ENCODE data around the gene CCDC88C.
A peak's percentile ranks its signal among the peaks of the same experiment; 100 is the strongest.
"Not testable (repeated sequence)": the region's sequence is repeated elsewhere in the genome, so short reads cannot be mapped to it uniquely, and the experiment has no call there.

Gene CCDC88C

DNA sequence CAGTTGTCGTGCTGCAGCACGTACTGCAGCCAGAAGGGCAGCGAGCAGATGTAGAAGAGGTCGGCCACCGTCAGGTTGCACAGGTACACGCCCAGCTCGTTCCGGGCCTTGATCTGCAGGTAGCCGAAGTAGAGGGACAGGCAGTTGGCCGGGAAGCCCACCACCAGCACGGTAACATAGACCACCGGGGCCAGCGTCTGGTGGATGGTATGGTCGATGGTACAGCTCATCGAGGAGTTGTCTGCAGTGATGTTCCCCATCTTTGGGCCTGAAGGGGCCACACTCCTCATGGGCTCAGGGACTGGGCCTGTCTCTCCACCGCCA, 182.9 kb downstream of the CCDC88C start:
- in situ Hi-C loops (cut with HindIII; ENCODE audit: low pct_ligation_motif_present, low pct_unique_long_range_greater_than_20kb, low sequenced_read_pairs): no loop called here
- no peak for DNase-seq

DNA sequence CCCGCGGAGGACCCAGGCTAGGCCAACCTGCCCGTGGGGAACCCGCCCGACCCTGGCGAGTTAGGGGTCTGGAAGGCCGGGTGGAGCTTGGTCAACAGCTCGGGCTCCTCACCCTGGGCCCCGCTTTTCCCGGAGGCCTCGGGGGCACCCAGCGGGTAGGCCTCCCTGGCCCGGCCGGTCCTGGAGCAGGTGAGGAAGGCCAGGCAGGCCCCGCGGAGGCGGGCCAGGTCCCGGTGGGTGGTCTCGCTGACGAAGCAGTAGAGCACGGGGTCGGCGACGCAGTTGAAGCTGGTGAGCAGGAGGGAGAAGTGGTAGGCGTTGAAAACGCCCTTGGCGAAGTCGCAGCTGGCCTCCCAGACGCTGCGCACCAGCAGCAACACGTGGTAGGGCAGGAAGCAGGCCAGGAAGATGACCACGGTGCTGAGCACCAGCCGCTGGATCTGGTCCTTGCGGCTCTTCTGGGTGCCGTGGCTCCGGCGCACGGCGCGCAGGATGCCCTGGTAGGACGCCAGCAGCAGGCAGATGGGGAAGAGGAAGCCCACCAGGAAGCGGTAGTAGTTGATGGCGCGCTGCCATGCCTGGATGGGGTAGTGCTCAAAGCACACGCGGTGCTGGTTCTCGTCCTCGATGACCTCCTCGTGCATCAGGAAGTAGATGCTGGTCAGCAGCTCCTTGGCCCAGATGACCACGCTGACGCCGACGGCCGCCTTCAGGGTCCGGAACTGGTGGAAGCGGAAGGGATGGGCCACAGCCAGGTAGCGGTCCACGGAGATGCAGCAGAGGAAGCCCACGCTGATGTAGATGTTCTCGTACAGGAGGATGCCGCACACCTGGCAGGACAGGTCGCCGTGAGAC, 183.5 kb downstream of the CCDC88C start:
- no peak for DNase-seq
- in situ Hi-C loops (cut with HindIII; ENCODE audit: low pct_ligation_motif_present, low pct_unique_long_range_greater_than_20kb, low sequenced_read_pairs): no loop called here

DNA sequence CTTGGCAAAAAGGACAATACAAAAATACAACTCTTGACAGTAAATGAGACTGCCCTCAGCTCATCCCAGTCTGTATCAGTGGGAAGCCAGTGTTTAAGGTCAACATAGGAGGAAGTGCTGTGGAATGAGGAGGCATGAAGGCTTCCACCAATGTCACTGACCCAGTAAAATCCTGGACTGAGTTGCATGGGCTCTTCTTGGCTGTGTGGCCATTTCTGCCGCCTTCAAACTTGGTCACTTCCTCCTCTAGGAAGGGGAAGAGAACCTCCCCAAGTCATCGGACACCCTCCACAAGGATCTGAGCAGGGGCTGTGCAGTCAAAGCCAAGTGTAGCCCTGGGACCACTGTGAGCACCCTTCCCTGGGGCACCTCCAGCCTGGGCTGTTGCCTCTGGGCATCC, 185.0 kb downstream of the CCDC88C start:
- in situ Hi-C loops (cut with HindIII; ENCODE audit: low pct_ligation_motif_present, low pct_unique_long_range_greater_than_20kb, low sequenced_read_pairs): no loop called here
- DNase-seq: no peak

DNA sequence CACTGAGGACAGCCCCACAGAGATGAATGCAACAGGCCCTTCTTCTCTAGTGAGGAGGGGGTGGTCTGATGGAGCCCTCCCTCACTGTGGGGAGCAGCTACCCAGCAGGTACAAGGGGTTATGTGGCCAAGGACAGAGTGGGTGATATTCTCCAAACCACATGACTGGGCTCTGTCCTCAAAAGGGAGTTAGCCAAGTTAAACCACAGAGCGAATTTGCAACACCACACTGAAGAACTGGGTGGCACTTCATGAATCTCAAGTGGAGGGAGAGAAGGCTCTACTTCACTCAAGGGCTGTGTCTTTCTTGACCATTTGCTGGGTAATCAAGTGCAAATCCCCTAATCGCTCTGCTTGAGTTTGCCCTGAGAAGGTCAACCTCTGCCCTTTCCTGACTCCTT, 185.6 kb downstream of the CCDC88C start:
- no peak for DNase-seq
- in situ Hi-C loops (cut with HindIII; ENCODE audit: low pct_ligation_motif_present, low pct_unique_long_range_greater_than_20kb, low sequenced_read_pairs): no loop called here

DNA sequence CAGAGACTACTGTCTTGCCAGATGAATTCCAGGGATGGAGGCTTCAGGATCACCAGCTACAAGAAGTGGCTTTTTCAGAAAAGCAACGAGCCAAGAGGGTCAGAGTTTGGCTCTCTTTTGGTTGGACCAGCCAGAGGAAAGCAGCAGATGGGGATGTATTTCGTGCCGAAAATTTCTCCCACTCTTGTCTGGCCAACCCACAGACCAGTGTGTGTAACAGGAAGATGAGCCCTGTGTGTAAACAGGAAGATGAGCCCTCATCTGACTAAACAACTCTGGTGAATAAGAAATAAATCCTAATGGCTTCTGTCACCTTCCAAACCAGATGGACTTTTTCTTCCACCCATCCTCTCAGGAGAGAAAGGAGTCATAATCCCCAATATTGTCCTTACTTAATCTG, 186.2 kb downstream of the CCDC88C start:
- in situ Hi-C loops (cut with HindIII; ENCODE audit: low pct_ligation_motif_present, low pct_unique_long_range_greater_than_20kb, low sequenced_read_pairs): no loop called here
- no peak for DNase-seq

DNA sequence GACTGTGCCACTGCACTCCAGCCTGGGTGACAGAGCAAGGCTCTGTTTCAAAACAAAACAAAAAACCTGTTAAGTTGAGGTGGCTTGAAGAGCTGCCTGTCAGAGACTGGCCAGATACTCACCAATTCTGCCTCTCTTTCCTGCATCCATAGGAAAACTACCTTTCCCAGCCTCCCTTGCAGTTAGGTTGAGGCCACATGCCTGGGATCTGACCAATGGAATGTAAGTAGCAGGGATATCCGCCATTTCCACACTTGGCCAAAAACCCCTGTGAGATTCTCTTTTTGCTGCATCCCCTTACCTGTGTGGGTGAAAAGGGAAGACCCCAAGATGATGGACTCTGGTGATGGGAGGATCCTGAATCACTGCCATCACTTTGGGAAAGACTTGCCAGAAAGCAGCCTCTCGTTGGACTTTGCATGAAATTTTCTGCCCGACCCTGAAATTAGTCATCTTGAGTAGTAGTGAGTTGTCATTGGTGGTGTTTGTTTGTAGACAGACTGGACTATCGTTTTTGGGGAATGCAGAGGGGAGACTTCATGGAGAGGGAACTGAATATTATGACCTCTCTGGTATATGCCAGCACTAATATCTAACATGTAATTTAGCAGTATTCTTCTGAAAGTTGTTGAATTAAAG, 187.1 kb downstream of the CCDC88C start:
- in situ Hi-C loops (cut with HindIII; ENCODE audit: low pct_ligation_motif_present, low pct_unique_long_range_greater_than_20kb, low sequenced_read_pairs): no loop called here

DNA sequence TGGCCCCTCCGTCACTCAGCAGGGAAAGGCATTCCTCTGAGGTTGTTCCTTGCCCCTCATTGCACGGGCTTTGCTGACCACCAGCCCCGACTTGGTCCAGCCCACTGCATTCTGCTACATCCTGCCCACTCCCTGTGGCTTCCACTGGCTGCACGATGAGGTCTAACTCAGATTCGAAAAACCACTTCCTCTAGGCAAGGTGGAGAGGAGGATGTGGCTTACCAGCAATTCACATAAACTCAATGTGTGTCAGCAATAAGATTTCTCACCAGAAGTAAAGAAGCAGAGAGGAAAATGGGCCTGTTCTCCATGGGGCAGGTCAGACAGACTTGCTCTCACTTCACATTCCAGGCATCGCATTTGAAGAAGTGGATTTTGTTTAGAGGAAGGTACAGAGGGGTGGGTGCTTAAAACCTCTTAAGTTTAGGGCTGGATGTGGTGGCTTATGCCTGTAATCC, 187.8 kb downstream of the CCDC88C start:
- in situ Hi-C loops (cut with HindIII; ENCODE audit: low pct_ligation_motif_present, low pct_unique_long_range_greater_than_20kb, low sequenced_read_pairs): no loop called here
- DNase-seq: peak; percentile 46

More for the DNA sequence above, 187.1 kb downstream of the CCDC88C start:
- DNase-seq: no peak

DNA sequence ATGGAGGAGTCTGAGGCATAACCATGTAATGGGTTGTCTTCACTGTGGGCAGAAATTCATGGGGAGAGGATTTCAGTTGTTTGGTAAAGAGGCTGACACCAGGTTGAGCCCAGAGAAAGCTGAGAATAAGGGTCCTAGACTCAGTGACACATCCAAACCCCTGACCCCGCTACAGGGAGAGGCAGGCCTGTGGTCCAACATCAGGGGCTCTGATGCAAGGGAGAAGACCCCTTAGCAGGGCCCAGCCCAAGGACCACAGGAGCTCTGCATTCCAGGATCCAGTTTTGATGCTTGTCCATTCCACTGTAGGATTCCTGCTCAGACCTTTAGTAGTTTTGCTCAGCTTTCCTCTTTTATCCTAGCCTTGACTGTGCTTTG, 188.6 kb downstream of the CCDC88C start:
- DNase-seq: no peak
- in situ Hi-C loops (cut with HindIII; ENCODE audit: low pct_ligation_motif_present, low pct_unique_long_range_greater_than_20kb, low sequenced_read_pairs): no loop called here

DNA sequence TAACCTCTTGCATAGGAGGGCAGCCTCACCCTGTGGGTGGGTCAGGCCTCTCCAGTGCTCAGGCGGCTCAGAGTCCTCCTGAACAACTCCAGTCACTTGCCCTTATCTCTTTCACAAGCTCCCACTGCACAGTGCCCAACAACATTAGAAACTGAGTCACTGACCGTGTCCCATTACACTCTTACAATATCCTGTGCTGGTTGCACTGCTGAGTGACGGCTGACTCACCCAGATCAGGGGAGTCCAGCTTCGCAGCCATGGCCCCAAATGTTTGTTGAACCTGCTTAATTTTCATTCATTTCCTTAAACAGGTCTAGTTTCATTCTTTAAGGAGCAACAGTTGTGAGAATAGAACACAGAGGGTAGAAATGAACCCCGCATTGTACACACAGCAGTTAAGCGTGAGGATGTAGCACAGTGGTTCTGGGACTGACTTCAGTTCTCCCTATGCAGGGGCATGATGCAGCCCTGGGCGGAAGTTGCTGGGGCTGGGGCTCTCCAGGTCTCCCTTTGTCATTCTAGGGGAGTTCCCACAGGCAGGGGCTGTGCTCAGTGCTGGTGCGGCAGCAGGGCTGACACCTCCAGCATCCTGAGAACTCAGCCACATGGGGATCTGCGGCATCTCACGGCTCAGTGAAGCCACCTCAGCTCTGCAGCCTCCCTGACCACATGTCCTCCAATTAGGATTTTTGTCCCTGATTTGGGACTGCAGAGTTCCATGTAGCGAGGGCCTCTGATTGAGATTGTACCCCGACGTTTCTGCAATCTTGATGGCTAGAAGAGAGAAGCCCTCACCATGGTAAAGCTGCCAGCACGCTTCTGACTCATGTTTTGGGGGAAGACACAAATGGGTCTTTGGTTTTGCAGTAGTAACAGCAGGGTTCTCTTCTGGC, 189.3 kb downstream of the CCDC88C start:
- in situ Hi-C loops (cut with HindIII; ENCODE audit: low pct_ligation_motif_present, low pct_unique_long_range_greater_than_20kb, low sequenced_read_pairs): no loop called here
- peak; percentile 53 for DNase-seq

DNA sequence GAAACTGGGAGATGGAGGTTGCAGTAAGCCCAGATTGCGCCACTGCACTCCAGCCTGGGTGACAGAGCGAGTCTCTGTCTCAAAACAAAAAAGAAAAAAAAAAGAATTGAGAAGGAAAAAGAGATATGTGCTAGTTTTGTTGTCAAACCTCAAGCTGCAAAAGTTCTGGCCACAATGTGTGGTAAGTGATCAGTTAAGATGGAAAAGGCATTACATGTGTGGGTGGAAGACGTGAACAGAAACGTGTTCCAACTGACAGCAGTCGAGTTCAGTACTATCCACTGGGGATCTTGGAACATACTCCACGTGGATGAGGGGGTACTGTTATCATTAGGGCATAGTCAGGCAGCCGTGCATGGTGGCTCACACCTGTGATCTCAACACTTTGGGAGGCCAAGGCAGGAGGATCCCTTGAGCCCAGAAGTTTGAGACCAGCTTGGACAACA, 190.4 kb downstream of the CCDC88C start:
- no peak for DNase-seq
- in situ Hi-C loops (cut with HindIII; ENCODE audit: low pct_ligation_motif_present, low pct_unique_long_range_greater_than_20kb, low sequenced_read_pairs): no loop called here

DNA sequence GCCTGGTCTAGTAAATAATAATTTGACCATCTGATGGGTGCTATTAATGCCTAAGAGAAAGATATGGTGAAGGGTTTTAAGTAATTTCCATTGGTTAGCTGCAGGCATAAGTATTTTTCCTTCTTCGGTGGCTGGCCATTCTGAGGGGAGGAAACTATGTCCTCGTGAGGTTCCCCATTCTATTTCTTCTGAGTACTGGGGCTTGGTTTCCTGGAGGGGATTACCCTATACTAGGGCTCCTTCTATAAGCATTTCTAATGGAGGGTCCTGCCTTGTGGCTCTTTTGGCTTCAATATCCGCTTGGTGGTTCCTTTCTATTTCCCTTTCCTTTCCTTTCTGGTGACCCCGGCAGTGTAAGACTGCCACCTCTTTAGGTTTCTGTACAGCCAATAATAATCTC, 191.3 kb downstream of the CCDC88C start:
- DNase-seq; in situ Hi-C loops (cut with HindIII; ENCODE audit: low pct_ligation_motif_present, low pct_unique_long_range_greater_than_20kb, low sequenced_read_pairs): not testable (repeated sequence)

DNA sequence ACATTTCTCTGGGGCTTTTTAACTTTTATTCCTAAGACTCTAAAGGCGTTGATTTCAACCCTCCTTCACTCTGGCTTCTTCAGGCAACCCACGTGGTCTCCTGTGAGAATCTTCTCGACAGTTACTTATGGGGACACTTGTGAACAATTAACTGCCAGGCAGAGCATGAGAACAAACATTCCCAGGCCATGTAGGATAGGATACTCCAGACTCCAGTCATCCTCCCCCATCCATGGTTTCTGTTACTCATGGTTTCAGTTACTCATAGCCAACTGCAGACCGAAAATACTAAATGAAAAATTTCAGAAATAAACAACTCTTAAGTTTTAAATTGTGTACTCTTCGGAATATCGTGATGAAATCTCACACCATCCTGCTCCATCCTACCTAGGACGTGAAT, 192.6 kb downstream of the CCDC88C start:
- in situ Hi-C loops (cut with HindIII; ENCODE audit: low pct_ligation_motif_present, low pct_unique_long_range_greater_than_20kb, low sequenced_read_pairs): no loop called here
- no peak for DNase-seq

DNA sequence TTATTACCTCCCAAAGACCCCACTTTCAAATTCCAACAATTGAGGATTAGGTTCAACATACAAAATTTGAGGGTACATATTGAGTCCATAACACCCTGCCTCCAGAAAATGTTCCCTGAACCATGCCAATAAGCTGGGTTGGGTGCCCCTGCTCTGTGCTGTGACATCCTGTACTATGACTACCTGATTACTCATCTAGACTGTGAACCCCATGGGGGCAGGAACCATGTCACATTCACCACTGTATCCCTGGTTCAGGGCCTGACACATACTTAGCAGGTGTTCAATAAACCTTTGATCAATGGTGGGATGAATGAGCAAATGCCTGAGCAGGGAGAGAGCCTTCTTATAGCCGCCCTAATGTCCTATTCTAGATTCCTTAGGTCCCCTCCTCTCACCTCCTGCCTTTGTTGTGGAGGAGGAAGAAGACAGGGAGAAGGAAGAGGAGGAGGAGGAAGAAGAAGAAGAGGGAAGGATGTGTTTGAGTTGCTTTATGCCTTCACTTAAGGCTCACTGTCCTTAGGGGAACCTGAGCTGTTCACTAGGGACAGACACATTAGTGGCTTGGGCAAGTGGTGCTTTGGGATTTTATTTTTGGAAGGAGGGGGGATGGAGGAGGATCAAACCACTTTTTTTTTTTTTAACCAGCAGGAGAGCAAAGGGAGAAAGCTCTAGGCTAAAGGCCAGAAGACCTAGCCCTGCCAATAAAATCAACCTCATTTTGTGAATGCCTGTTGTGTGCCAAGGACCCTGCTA, 194.4 kb downstream of the CCDC88C start:
- no peak for DNase-seq
- in situ Hi-C loops (cut with HindIII; ENCODE audit: low pct_ligation_motif_present, low pct_unique_long_range_greater_than_20kb, low sequenced_read_pairs): no loop called here

Measured in ACHN (cell line).